IMR-90 (cell line): Measurements from ENCODE around the gene MDM2. TPM values are rescaled to one million over a fixed set of nuclear protein-coding genes. Genes with fewer than 3 reads are reported as not detected.

Experiments used
- ATAC-seq: fragments of 200-7000 bp; cut with Tn5 transposase; 2 replicates; pipeline ENCODE4 v1.9.1; 2020; ENCODE audit warnings: low read depth, mild to moderate bottlenecking, moderate library complexity
- BruUV-seq: library from RNA; stranded (reverse); fragments of 400-500 nt; replicated peaks from 2 replicates; lab custom pipeline; 2021; lab: Mats Ljungman, UMichigan
- CTCF ChIA-PET: fragments of 300-600 bp; formaldehyde crosslinking; extraction: SDS; loops from one replicate; lab custom pipeline; 2021; ENCODE audit warnings: antibody characterized with exemption; lab: Yijun Ruan, JAX
- POLR2A ChIA-PET: fragments of 300-600 bp; sonication (Branson Sonifier 250); formaldehyde crosslinking; loops from one replicate; lab custom pipeline; 2022; ENCODE audit warnings: antibody characterized with exemption; ENCODE audit not compliant: unreplicated experiment; lab: Charles Lee
- DNase-seq: peaks from one replicate; pipeline ENCODE4 v3.0.0; 2013
- H2AFZ ChIP-seq: replicated peaks from 2 replicates; pipeline ENCODE3; 2013; ENCODE audit warnings: low read length, mild to moderate bottlenecking; ENCODE audit not compliant: poor library complexity
- H2AK5ac ChIP-seq: 2 replicates; pipeline ENCODE4 v1.6.1; 2013; ENCODE audit warnings: low read depth, low read length, inconsistent platforms
- H2AK9ac ChIP-seq: replicated peaks from 2 replicates; pipeline ENCODE3; 2013; ENCODE audit warnings: mild to moderate bottlenecking, low read depth, low read length, moderate library complexity; ENCODE audit not compliant: poor library complexity
- H2BK120ac ChIP-seq: 2 replicates; pipeline ENCODE4 v1.6.1; 2013; ENCODE audit warnings: low read depth, low read length, inconsistent platforms
- H2BK15ac ChIP-seq: 3 replicates; pipeline ENCODE4 v1.6.1; 2013; ENCODE audit warnings: low read depth, low read length, inconsistent platforms
- H2BK20ac ChIP-seq: 2 replicates; pipeline ENCODE4 v1.6.1; 2013; ENCODE audit warnings: low read depth, mild to moderate bottlenecking, inconsistent platforms, low read length, moderate library complexity
- H2BK5ac ChIP-seq: 2 replicates; pipeline ENCODE4 v1.6.1; 2013; ENCODE audit warnings: mild to moderate bottlenecking, low read depth, low read length, inconsistent platforms; ENCODE audit not compliant: poor library complexity, severe bottlenecking
- H3K14ac ChIP-seq: replicated peaks from 2 replicates; pipeline ENCODE4 v1.6.1; 2013; ENCODE audit warnings: low read depth, low read length, inconsistent platforms
- H3K18ac ChIP-seq: 2 replicates; pipeline ENCODE4 v1.6.1; 2013; ENCODE audit warnings: low read depth, low read length, control low read depth
- H3K23ac ChIP-seq: 2 replicates; pipeline ENCODE4 v1.6.1; 2013; ENCODE audit warnings: low read depth, low read length, inconsistent platforms
- H3K27ac ChIP-seq: 2 replicates; pipeline ENCODE4 v1.5.1; 2013; ENCODE audit warnings: mild to moderate bottlenecking, control low read depth, low read length; ENCODE audit not compliant: insufficient read depth
- H3K27me3 ChIP-seq: 2 replicates; pipeline ENCODE4 v1.6.1; 2013; ENCODE audit warnings: low read length; ENCODE audit not compliant: control insufficient read depth, insufficient read depth
- H3K36me3 ChIP-seq: 2 replicates; pipeline ENCODE4 v1.6.1; 2013; ENCODE audit warnings: low read length, mixed read lengths; ENCODE audit not compliant: control insufficient read depth, insufficient read depth
- H3K4ac ChIP-seq: 2 replicates; pipeline ENCODE4 v1.6.1; 2013; ENCODE audit warnings: low read depth, low read length, inconsistent platforms
- H3K4me1 ChIP-seq: 2 replicates; pipeline ENCODE4 v1.6.1; 2013; ENCODE audit warnings: low read length, mixed read lengths; ENCODE audit not compliant: control insufficient read depth, insufficient read depth
- H3K4me2 ChIP-seq: 2 replicates; pipeline ENCODE4 v1.6.1; 2013; ENCODE audit warnings: low read depth, mild to moderate bottlenecking, control low read depth, low read length, moderate library complexity
- H3K4me3 ChIP-seq: 2 replicates; pipeline ENCODE4 v1.5.1; 2013; ENCODE audit warnings: low read depth, mild to moderate bottlenecking, control low read depth, low read length, moderate library complexity; ENCODE audit not compliant: insufficient read depth
- H3K56ac ChIP-seq: 2 replicates; pipeline ENCODE4 v1.6.1; 2013; ENCODE audit warnings: low read length, inconsistent platforms; ENCODE audit not compliant: insufficient read depth; ENCODE audit errors: extremely low read depth
- H3K79me1 ChIP-seq, 2 experiments: 2 replicates each; pipeline ENCODE4 v1.6.1; 2013; ENCODE audit warnings: low read length in 2 of 2, inconsistent platforms in 1 of 2, low read depth in 1 of 2
- H3K9ac ChIP-seq: 2 replicates; pipeline ENCODE4 v1.6.1; 2013; ENCODE audit warnings: low read depth, low read length, control low read depth
- H3K9me1 ChIP-seq: 2 replicates; pipeline ENCODE4 v1.6.1; 2013; ENCODE audit warnings: low read length, inconsistent platforms; ENCODE audit not compliant: insufficient read depth
- H3K9me3 ChIP-seq: 2 replicates; pipeline ENCODE4 v1.6.1; 2013; ENCODE audit warnings: low read length; ENCODE audit not compliant: control insufficient read depth, insufficient read depth
- H4K20me1 ChIP-seq: 2 replicates; pipeline ENCODE4 v1.6.1; 2013; ENCODE audit warnings: low read length, inconsistent platforms; ENCODE audit not compliant: insufficient read depth
- H4K5ac ChIP-seq: 2 replicates; pipeline ENCODE4 v1.6.1; 2013; ENCODE audit warnings: mild to moderate bottlenecking, low read depth, low read length, control low read depth
- H4K8ac ChIP-seq, 2 experiments: 2 replicates each; pipeline ENCODE4 v1.6.1; 2013; ENCODE audit warnings: low read depth in 2 of 2, low read length in 2 of 2, control low read depth in 1 of 2, inconsistent platforms in 1 of 2
- H4K91ac ChIP-seq: 2 replicates; pipeline ENCODE4 v1.6.1; 2013; ENCODE audit warnings: low read depth, low read length, inconsistent platforms; ENCODE audit not compliant: insufficient read depth
- BHLHE40 ChIP-seq: fragments of 150-350 bp; IDR thresholded peaks from 2 replicates; pipeline ENCODE4 v1.6.1; 2016; ENCODE audit warnings: mild to moderate bottlenecking, low read depth, low read length
- CEBPB ChIP-seq: IDR thresholded peaks from 2 replicates; pipeline ENCODE4 v1.6.1; 2012; ENCODE audit warnings: low read depth, low read length, improper control_type of control experiment
- CHD1 ChIP-seq: IDR thresholded peaks from 2 replicates; pipeline ENCODE4 v1.6.1; 2012; ENCODE audit warnings: low read depth, low read length, improper control_type of control experiment
- MAZ ChIP-seq: IDR thresholded peaks from 2 replicates; pipeline ENCODE4 v1.6.1; 2012; ENCODE audit warnings: low read depth, mild to moderate bottlenecking, low read length, improper control_type of control experiment, moderate library complexity, borderline replicate concordance
- MXI1 ChIP-seq: IDR thresholded peaks from 2 replicates; pipeline ENCODE4 v1.6.1; 2012; ENCODE audit warnings: low read depth, mild to moderate bottlenecking, low read length, moderate library complexity, borderline replicate concordance
- NFE2L2 ChIP-seq: fragments of 150-350 bp; IDR thresholded peaks from 2 replicates; pipeline ENCODE4 v1.6.1; 2016; ENCODE audit warnings: low read depth, mild to moderate bottlenecking, low read length
- POLR2A ChIP-seq: IDR thresholded peaks from 2 replicates; pipeline ENCODE4 v1.6.1; 2012; ENCODE audit warnings: mild to moderate bottlenecking, low read depth, low read length
- RAD21 ChIP-seq: IDR thresholded peaks from 2 replicates; pipeline ENCODE4 v1.6.1; 2012; ENCODE audit warnings: low read length, improper control_type of control experiment
- RCOR1 ChIP-seq: IDR thresholded peaks from 2 replicates; pipeline ENCODE4 v1.6.1; 2012; ENCODE audit warnings: mild to moderate bottlenecking, low read length, improper control_type of control experiment; ENCODE audit not compliant: insufficient replicate concordance
- RFX5 ChIP-seq: IDR thresholded peaks from 2 replicates; pipeline ENCODE4 v1.8.0; 2012; ENCODE audit warnings: low read depth, mild to moderate bottlenecking, low read length, moderate library complexity
- SMC3 ChIP-seq: fragments of 150-350 bp; IDR thresholded peaks from 2 replicates; pipeline ENCODE4 v1.6.1; 2016; ENCODE audit warnings: low read depth, mild to moderate bottlenecking, antibody characterized with exemption, low read length, moderate library complexity
- WGBS, 2 experiments: methylation state at CpG; one replicate each; pipeline versions ENCODE4 v1.1.5 to v1.1.7; 2013; ENCODE audit warnings: missing lambda C conversion rate in 2 of 2; ENCODE audit not compliant: insufficient read length in 1 of 2; ENCODE audit errors: extremely low coverage in 2 of 2; 5-methylcytosine and 5-hydroxymethylcytosine counted together
- dilution Hi-C: fragments of 300-500 bp; cut with HindIII; formaldehyde crosslinking; loops from one replicate; pipeline ENCODE4 v1.14.3; 2018; ENCODE audit warnings: low sequenced_read_pairs; ENCODE audit not compliant: unreplicated experiment
- in situ Hi-C: fragments of 300-500 bp; cut with MboI; formaldehyde crosslinking; loops from 3 replicates; pipeline ENCODE4 v1.14.3; 2019; ENCODE audit warnings: low sequenced_read_pairs, inconsistent platforms, mixed read lengths
- intact Hi-C: fragments of 100-400 bp; cut with micrococcal nuclease; formaldehyde crosslinking; loops from 2 replicates; pipeline ENCODE4 v1.10.0; 2022
- polyA plus RNA-seq, 3 experiments: library from polyadenylated mRNA; depleted of rRNA; stranded (reverse); fragments of >200 nt; gene quantifications; 2 replicates each; pipeline ENCODE4 v1.2.3, GENCODE V29; 2012; ENCODE audit warnings: low replicate concordance in 1 of 3
- total RNA-seq: library from RNA; depleted of rRNA; stranded (reverse); fragments of >200 nt; gene quantifications from 2 replicates; pipeline ENCODE4 v1.2.3, GENCODE V29; 2012
- TF ChIP-seq, protein P1 (sequence below): conservative IDR thresholded peaks from 2 replicates; pipeline ENCODE4 v1.5.1; 2012; ENCODE audit warnings: mild to moderate bottlenecking, low read depth, low read length, improper control_type of control experiment
- TF ChIP-seq, protein P2 (sequence below): fragments of 150-350 bp; IDR thresholded peaks from 2 replicates; pipeline ENCODE4 v1.6.1; 2017; ENCODE audit warnings: mild to moderate bottlenecking, antibody characterized with exemption, low read length, low read depth

Gene MDM2
- total and polyA plus RNA-seq, 2 of the 4 experiments (the other 2 are of a cell fraction), result 21.9 to 196 TPM

DNA sequence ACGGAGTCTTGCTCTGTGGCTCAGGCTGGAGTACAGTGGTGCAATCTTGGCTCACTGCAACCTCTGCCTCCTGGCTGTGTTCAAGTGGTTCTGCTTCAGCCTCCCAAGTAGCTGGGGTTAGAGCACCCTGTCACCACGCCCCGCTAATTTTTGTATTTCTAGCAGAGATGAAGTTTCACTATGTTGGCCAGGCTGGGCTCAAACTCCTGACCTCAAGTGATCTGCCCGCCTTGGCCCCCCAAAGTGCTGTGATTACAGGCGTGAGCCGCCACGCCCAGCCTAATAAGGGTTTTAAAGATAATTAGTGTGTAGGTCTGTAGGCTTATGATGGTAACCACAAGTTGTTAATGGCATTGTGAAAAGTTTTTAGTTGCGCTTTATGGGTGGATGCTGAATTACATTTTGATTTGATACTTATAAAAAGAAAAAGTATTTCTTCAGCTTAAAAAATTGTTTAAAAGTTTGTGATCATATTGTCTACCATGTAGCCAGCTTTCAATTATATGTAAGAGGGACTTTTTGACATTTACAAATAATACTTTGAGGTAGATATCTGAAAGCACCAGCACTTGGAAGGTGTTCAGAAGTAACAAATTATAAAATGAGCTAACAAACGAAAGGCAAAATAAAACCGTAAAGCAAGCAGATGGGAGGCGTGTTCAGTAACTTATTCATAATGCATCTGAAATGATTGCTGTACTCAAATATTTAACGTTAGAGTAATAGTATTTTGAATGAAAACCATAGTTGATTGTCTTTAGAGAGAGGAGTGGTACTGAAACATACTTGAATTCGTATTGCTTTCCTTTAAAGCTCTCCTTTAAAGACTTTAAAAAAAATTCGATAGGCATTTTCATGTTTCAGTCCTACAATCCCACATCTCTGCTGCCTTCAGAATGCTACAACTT, 37.1 kb downstream of the MDM2 start:
- intact Hi-C loops, result no loop called here
- Histone ChIP-seq H3K9ac (no peak overlapping the region), H3K79me1 (peaks cover 6 to 23% of the 10 kb centered on the region in 2 experiments; a peak in 3 of 4 replicates), H2BK20ac (no peak overlapping the region), H3K27ac (no peak overlapping the region), H3K56ac (no peak overlapping the region), H3K23ac (no peak overlapping the region), H3K9me3 (no peaks in the 10 kb centered on the region), H4K91ac (no peak overlapping the region), H2AK9ac (no peak overlapping the region), H3K4me1 (no peaks in the 10 kb centered on the region), H4K5ac (no peak overlapping the region), H3K18ac (no peak overlapping the region), H3K27me3 (no peaks in the 10 kb centered on the region), H4K20me1 (peaks cover 22% of the 10 kb centered on the region; the same call in 1 of the 2 replicates), H3K9me1 (0 out of 2 replicates have a peak, but pooled peaks cover 3% of the 10 kb centered on the region), H2BK120ac (no peak overlapping the region), H3K4me3 (no peak overlapping the region), H2AFZ (no peak overlapping the region), H4K8ac (no peak overlapping the region), H2BK5ac (no peak overlapping the region), H3K36me3 (peaks cover 34% of the 10 kb centered on the region), H3K4ac (no peak overlapping the region), H3K4me2 (no peak overlapping the region), H3K14ac (no peak overlapping the region), H2AK5ac (no peak overlapping the region), H2BK15ac (no peak overlapping the region)
- ChIA-PET CTCF (interaction anchor here (0.8 kb wide), 1 partner anchor 225 kb away, joined by 3 read pairs; no protein-coding TSS in a partner anchor), POLR2A (no interaction called here)
- BruUV-seq, result no TSS peak
- in situ Hi-C loops, result loop anchor here (25.0 kb wide), 1 partner anchor 742 kb away; the partner anchor contains the start of gene CCT2
- TF ChIP-seq NFE2L2 (no peak), MAZ (no peak), RAD21 (no peak), RCOR1 (no peak), RFX5 (no peak), BHLHE40 (no peak), MXI1 (no peak), POLR2A (no peak), SMC3 (no peak), CEBPB (no peak), CHD1 (no peak)
- TF ChIP-seq, protein P1, sequence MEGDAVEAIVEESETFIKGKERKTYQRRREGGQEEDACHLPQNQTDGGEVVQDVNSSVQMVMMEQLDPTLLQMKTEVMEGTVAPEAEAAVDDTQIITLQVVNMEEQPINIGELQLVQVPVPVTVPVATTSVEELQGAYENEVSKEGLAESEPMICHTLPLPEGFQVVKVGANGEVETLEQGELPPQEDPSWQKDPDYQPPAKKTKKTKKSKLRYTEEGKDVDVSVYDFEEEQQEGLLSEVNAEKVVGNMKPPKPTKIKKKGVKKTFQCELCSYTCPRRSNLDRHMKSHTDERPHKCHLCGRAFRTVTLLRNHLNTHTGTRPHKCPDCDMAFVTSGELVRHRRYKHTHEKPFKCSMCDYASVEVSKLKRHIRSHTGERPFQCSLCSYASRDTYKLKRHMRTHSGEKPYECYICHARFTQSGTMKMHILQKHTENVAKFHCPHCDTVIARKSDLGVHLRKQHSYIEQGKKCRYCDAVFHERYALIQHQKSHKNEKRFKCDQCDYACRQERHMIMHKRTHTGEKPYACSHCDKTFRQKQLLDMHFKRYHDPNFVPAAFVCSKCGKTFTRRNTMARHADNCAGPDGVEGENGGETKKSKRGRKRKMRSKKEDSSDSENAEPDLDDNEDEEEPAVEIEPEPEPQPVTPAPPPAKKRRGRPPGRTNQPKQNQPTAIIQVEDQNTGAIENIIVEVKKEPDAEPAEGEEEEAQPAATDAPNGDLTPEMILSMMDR, result no peak
- TF ChIP-seq, protein P2, sequence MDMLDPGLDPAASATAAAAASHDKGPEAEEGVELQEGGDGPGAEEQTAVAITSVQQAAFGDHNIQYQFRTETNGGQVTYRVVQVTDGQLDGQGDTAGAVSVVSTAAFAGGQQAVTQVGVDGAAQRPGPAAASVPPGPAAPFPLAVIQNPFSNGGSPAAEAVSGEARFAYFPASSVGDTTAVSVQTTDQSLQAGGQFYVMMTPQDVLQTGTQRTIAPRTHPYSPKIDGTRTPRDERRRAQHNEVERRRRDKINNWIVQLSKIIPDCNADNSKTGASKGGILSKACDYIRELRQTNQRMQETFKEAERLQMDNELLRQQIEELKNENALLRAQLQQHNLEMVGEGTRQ, result no peak
- no peak for DNase-seq
- ATAC-seq, result no peak
- WGBS, 2 experiments, result 93% methylated on average over 5 of the region's 14 CpGs; no CpG with 5 or more reads in 1 of the 2 experiments
- dilution Hi-C loops, result no loop called here
